Measurements from ENCODE around the gene SAP130.

DNA sequence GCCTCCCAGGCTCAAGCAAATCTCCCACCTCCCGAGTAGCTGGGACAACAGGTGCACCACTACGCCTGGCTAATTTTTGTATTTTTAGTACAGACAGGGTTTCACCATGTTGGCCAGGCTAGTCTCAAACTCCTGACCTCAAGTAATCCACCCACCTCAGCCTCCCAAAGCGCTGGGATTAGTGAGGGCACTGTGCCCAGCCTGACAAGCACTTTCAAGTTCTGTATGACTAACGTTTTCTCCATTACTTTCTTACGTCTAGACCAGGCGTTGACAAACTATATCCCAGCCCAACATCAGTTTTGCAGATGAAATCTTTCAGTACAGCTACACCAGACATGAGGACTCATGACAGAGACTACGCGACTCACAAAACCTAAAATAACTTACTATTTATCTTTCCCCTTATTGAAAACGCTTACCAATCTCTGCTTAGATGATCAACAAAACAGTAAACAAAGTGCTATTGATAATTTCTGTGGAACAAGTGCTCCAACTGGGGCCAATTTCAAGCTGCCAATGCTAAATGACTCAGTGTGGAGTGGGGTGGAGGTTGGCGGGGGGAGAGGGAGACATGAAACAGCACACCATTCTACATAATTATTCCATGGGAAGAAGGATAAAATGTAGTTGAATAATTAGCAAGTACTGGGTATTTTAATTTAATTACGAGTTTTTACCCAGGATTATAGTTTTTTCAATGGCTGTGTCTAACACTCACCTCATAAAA, 59.1 kb downstream of the SAP130 start:
- no peak for TF ChIP-seq SP1 (IDR thresholded peaks at IDR 0.05)
- TF ChIP-seq, protein P1, sequence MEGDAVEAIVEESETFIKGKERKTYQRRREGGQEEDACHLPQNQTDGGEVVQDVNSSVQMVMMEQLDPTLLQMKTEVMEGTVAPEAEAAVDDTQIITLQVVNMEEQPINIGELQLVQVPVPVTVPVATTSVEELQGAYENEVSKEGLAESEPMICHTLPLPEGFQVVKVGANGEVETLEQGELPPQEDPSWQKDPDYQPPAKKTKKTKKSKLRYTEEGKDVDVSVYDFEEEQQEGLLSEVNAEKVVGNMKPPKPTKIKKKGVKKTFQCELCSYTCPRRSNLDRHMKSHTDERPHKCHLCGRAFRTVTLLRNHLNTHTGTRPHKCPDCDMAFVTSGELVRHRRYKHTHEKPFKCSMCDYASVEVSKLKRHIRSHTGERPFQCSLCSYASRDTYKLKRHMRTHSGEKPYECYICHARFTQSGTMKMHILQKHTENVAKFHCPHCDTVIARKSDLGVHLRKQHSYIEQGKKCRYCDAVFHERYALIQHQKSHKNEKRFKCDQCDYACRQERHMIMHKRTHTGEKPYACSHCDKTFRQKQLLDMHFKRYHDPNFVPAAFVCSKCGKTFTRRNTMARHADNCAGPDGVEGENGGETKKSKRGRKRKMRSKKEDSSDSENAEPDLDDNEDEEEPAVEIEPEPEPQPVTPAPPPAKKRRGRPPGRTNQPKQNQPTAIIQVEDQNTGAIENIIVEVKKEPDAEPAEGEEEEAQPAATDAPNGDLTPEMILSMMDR (IDR thresholded peaks at IDR 0.05; ENCODE audit: low read depth, low read length, missing input control), result no peak
